Stimulated activated CD4-positive, alpha-beta T cell treated with anti-CD3 and anti-CD28 coated beads, TNF-alpha, amount 100 ng/mL, for 24 hours (primary cell): ENCODE results near the gene TKTL1.
"Not testable (repeated sequence)": the region's sequence is repeated elsewhere in the genome, so short reads cannot be mapped to it uniquely, and the experiment has no call there.

ENCODE experiments used
- DNase-seq, 3 experiments: peaks; one replicate each; pipeline ENCODE4 v3.0.0-alpha.2; 2020; ENCODE audit warnings: low read depth in 3 of 3

Gene TKTL1

GRCh38 chrX:154343620-154344019 is 48.0 kb downstream of the TKTL1 start:
- DNase-seq = not testable (repeated sequence)

GRCh38 chrX:154348114-154348531 is 52.5 kb downstream of the TKTL1 start:
- DNase-seq = no peak

GRCh38 chrX:154348646-154349358 is 53.2 kb downstream of the TKTL1 start:
- DNase-seq = no peak

GRCh38 chrX:154349359-154349935 is 53.9 kb downstream of the TKTL1 start:
- no peak for DNase-seq

DNA sequence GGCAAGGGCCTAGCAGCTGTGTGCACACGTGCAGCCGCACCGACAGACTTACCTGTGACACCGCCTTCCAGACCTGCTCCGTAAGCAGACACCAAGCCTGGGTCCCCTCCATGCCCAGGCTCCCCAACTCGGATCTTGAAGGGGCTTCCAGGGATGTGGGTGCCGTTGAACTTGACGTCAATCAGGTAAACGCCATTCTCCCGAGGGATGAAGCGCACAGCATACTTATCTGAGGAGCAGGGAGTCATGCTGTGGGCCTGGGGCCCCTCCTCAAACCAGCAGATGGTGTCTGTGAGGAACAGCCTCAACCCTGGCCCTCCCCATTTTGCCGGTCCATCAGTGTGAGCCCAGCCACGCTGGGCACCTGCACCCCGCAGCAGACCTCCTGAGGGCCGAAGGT is 54.4 kb downstream of the TKTL1 start:
- DNase-seq = no peak

GRCh38 chrX:154350429-154351182 is 55.0 kb downstream of the TKTL1 start:
- DNase-seq = no peak

- no peak for DNase-seq
Measured at GRCh38 chrX:154351183-154352011, 55.8 kb downstream of the TKTL1 start.

GRCh38 chrX:154352012-154352401 is 56.4 kb downstream of the TKTL1 start:
- no peak for DNase-seq

GRCh38 chrX:154352466-154352865 is 56.9 kb downstream of the TKTL1 start:
- DNase-seq = no peak

DNA sequence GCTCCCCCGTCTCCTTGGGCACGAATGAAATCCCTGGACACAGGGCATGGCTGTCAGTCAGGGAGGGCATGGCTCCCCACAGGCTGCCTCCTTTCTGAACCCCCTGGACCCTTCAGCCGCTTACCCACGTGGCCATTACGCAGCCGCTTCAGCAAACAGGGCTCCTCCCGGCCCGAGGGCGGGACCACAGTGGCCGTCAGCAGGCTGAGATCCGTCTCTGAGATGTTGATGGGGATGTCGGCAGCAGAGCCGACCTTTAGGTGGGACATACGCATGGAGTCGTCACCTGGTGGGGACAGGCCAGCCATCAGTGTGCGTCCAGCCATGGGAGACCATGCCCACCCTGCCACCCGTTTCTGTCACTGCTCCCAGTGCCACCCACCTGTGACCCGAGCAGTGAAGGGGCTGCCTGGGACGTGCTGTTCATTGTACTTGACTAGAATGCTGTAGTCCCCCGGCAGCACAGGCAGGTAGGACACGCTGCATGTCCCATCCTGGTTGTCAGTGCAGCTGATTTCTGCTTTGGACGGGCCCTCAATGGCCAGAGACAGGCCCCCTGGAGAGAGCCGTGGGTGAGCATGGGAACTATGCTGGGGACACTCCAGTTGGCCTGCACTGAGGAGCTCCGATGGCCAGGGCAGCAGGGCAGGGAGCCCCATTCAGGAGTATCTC is 57.7 kb downstream of the TKTL1 start:
- DNase-seq = no peak

DNA sequence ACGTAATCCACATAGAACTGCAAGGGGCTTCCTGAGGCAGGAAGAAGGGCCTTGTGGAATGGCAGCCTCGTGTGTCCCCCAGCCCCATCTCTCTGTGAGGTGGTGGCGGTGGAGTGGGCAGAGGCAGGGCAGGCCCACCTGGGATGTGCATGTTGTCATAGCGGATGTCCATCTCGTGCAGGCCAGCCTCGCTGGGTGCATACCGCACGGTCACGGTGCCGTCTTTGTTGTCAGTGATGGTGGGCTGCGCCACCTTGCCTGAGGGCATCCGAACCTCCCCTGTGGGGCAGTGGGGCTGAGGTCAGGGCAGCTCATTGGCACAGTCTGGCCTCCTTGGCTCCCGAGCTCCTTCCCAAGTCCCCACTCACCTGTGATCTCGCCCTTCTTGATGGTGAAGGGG is 58.4 kb downstream of the TKTL1 start:
- no peak for DNase-seq

DNA sequence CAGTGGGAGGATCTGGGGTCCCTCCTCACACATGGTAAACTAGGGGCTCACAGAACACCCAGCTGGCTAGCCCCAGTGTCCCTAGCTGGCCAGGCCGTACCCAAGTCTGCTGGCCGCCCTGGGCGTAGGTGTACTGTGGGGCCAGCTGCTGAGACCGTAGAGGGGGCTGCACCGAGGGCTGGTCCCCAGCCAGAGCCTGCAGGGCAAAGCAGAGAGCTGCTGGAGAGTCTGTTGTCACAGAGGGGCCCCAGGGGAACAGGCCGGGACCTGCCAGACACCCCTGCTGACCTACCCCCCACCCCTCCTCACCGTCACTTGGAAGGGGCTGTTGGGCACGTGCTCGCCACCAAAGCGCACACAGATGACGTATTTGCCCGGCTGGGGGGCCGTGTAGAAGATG is 58.9 kb downstream of the TKTL1 start:
- no peak for DNase-seq

- DNase-seq = no peak
Measured at GRCh38 chrX:154355094-154355775, 59.6 kb downstream of the TKTL1 start.

DNA sequence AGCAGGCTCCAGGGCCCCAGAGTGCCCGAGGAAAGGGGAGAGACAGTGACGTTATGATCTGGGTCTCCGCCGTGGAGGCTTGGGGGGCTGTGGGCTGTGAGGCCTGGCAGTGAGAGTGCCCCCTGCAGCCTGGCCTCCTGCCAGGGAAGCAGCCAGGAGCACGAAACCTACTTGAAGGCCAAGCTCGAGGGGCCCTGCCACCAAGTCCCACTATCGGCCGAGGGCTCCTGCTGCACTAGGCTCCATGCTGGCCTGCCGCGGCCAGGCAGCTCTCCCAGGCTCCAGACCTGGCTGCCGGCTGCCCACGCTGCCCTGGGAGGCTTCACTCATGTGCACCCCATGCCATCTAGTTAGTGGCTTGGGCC is 60.2 kb downstream of the TKTL1 start:
- no peak for DNase-seq

DNA sequence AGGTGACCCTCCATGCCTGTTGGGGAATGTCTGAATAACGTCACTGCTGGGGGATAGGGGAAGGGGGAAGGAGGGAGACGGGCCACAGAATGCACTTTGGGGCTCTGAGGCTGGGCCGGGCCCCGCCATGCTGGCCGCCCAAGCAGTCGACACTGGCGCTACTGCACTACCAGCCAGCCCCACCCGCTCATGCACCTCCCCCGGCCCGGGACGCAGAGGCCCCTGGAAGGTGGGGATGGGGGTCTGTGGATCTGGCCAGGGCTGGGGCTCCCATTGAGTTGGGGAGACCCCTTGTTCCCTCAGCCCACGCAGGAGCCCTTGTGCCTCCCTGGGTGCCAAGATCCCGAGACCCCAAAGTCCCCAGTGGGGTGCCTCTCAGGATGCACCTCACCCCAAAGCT is 61.0 kb downstream of the TKTL1 start:
- DNase-seq = no peak

DNA sequence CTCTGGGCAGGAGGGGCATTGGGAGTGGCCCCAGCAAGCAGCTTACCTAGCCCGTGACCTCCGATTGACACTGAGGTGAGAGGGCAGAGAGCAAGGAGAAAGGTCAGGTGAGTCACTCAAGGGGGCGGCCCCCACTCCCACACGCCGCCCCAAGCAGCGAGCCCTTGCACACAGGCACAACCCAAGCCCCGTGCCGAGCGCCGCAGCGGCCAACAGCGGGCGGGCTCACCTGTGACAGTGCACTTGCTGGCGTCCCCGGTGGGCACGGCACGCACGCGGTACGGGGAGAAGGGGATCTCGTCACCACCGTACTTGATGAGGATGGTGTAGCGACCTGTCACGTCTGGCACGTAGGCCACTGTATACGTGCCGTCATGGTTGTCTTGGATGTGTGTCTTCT is 61.6 kb downstream of the TKTL1 start:
- no peak for DNase-seq

GRCh38 chrX:154358011-154358410 is 62.4 kb downstream of the TKTL1 start:
- DNase-seq = no peak

GRCh38 chrX:154358829-154359228 is 63.2 kb downstream of the TKTL1 start:
- no peak for DNase-seq

DNA sequence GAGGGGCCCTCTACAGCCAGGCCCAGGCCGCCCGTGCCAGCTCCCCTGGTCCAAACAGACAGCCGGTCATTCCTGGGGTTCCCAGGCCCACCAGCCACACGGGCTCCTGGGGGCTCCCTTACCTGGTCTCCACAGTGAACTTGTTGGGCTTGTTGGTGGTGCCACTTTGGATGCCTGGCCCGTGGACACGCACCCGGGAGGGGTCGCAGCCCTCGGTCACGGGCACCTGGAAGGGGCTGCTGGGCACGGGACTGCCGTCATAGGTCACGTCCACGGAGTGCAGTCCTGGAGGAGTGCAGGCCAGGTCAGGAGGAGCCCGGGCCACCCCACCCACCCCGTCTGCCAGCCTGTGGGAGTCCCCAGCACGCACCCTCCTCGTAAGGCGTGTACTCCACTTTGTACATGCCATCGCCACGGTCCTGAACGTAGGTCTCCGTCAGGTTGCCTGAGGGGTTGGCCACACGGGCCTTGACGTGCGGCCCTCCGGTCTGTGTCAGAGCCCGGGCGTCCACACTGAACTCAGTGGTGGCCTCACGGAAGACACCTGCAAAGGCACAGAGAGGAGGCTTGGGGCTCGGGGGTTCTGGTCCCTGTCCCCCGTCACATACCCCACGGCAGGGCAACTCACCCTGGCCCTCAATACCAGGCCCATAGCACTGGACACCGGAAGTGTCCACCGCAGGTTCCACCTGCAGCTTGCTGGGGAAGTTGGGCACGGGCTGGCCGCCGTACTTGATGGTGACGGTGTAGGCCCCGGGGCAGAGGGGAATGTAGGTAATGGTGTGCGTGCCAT is 64.0 kb downstream of the TKTL1 start:
- no peak for DNase-seq

- no peak for DNase-seq
Measured at GRCh38 chrX:154360155-154360713, 64.6 kb downstream of the TKTL1 start.
